ENCODE results near the gene GTF3C4. TPM values are rescaled to one million over a fixed set of nuclear protein-coding genes. Genes with fewer than 3 reads are reported as not detected.

The GTF3C4 gene, protein sequence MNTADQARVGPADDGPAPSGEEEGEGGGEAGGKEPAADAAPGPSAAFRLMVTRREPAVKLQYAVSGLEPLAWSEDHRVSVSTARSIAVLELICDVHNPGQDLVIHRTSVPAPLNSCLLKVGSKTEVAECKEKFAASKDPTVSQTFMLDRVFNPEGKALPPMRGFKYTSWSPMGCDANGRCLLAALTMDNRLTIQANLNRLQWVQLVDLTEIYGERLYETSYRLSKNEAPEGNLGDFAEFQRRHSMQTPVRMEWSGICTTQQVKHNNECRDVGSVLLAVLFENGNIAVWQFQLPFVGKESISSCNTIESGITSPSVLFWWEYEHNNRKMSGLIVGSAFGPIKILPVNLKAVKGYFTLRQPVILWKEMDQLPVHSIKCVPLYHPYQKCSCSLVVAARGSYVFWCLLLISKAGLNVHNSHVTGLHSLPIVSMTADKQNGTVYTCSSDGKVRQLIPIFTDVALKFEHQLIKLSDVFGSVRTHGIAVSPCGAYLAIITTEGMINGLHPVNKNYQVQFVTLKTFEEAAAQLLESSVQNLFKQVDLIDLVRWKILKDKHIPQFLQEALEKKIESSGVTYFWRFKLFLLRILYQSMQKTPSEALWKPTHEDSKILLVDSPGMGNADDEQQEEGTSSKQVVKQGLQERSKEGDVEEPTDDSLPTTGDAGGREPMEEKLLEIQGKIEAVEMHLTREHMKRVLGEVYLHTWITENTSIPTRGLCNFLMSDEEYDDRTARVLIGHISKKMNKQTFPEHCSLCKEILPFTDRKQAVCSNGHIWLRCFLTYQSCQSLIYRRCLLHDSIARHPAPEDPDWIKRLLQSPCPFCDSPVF
- total RNA-seq (ENCODE audit: insufficient read depth, low replicate concordance), result 10.6 TPM

DNA sequence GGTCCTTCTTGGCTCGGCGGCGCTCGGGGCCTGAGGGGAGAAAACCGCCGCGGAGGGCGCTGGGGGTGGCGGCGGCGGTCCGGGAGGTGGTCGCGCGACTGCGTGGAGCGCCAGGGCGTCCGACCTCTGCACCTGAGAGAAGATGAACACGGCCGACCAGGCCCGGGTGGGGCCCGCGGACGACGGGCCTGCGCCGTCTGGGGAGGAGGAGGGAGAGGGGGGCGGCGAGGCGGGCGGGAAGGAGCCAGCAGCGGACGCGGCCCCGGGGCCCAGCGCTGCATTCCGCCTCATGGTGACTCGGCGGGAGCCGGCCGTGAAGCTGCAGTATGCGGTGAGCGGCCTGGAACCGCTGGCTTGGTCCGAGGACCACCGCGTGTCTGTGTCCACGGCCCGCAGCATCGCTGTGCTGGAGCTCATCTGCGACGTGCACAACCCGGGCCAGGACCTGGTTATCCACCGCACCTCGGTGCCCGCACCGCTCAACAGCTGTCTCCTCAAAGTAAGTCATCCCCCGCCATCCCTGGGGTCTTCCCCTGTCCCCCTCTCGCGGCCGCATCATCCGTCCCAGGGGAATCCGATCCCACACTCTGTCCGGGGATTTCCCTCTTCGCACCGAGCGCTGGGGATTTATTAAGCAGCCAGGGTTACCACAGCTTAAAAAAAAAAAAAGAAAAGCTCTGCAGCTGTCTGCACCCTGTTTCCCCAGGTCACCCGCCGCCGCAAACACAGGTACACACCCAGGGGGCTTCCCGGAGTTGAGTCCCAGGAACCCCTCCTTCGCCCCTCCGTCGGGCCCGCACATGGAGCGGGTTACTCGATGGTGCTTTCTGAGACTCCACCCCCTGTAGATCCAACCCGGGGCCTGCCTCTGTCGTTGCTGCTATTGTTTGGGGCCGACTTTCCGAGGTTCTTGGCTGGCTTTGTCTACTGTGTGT lies at the start of gene GTF3C4:
Gene GTF3C4 (plus strand): TSS at position 8 of the 935 bp plus-strand sequence. CDS start 135 bp downstream, at position 143.
- DNase-seq (ENCODE audit: low spot score), result peak; percentile 21

DNA sequence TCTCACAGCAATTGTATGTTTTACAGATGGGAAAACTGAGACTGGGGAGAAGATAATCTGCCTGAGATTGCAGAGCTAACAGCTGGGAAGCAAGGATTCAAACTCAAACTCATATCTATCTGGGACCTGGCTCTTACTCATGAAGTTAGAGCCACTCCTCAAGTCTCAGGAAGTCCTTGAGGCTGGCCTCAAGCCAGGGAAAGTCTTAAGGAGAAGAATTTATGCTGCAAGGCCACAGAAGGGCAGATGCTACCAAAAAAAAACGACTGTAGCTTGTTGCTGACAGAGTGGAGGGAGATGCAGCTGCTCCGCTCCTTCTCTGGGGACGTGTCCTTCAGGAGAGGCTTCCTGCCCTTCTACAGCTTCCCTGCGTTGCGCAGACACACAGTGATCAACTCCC lies 48.1 kb upstream of the GTF3C4 start:
- DNase-seq (ENCODE audit: low spot score), result peak; percentile 24

DNA sequence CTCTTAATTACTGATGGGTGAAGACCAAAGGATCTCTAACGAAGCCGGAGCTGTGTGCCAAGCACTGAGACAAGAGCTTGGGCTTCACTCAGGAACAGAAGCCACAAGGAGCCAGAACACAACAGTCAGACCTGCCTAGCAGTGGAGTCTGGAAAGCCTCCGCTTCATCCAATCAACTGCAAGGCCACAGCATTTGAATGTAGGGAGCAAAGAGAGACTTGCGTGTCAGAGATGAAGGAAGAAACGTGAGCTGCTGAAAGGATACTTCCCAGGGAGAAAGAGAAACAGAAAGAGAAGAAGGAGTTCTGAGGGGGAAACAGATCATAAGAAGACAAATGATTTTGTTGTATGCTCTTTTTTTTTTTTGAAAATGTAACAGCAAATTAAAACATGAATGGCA lies 44.0 kb upstream of the GTF3C4 start:
- DNase-seq (ENCODE audit: low spot score), result no peak

DNA sequence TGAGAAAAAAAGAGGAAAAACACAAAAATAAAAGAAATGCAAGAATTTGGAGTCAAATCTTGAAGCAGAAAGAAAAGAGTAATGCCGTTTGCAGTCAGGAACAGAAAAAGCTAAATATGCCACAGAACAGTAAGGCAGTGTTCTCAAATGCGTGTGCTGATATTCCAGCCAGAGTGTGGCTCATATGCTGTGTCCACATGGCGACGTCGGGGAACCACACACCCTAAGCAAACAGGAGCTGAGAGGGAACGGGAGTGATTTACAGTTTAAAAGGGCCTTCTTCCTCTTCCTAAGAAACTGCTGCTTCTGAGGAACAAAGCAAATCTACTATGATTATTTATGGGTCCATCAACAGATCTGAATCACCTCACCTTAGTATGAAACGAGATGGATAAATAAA lies 43.2 kb upstream of the GTF3C4 start:
- no peak for DNase-seq (ENCODE audit: low spot score)

DNA sequence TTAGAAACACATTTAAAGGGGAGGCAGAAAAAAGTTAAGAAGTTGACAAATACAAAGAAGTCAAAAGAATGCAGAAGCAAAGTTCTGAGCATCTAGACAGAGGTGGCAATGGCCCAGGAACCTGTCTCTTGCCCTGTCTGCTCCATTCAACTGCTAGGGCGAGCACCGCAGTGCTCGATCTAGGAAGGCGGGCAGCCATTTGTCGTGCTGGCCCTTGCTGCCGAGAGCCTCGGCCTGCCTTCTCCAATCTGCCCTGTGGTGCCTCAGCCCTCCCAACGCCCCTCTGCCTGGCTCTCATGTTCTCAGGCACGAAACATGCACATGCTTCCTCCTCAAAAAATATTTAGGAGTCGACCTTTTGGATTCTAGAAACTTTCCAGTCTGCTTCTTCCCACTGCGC lies 42.7 kb upstream of the GTF3C4 start:
- DNase-seq (ENCODE audit: low spot score), result no peak

DNA sequence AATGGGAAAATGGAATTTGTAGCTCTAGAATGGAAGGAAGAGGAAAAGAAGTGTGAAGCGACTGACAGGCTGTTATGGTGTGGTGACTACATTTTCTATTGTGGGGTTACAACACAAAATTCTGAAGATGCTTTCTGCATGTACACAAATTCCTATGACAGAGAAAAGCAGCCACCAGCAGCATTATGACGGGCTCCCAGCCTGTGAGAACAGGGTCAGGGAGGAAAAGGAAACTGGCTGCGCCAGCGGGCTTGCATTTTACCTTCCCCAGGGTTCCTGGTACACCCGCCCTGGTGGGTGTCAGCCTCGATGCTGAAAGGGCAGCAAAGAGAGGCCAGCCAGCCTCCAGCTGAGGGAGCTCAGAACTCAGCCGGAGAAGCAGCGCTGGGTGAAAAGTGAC lies 41.5 kb upstream of the GTF3C4 start:
- DNase-seq (ENCODE audit: low spot score), result no peak

DNA sequence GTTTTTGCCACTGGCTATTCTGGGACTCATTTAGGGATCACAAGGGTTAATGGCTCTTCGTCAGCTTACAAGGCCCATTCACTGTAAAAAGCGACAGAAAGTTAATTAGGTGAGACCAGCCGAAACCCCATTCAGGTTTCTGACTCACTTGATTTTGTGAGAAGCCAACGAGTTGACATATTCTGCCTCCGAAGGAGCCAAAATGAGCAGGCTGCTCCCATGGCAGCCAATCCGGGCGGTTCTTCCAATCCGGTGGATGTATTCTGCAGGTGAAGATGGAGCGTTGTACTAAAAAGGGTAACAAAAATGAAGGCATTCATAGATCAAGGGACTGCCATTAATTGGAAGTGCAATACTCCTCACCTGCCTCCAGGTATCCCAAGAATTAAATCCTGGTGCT lies 40.1 kb upstream of the GTF3C4 start:
- no peak for DNase-seq (ENCODE audit: low spot score)

DNA sequence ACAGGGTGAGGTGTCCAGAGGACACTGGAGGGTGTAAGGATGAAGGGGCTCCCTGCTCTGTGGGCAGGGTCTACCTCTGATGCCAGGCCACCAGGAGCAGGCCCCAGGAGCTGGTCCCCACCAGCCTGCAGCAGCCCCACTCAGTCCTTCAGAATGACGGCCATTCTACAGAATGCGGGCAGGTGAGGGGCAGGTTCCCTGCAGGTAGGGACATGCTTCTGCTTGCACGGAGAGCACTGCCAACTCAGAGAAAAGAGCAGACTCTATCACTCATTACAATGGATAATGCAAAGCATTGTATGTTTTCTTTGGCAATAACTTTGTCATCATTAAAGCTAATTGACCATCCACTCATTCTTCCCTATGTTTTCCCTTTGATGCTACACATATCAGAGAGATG lies 39.5 kb upstream of the GTF3C4 start:
- DNase-seq (ENCODE audit: low spot score), result no peak

DNA sequence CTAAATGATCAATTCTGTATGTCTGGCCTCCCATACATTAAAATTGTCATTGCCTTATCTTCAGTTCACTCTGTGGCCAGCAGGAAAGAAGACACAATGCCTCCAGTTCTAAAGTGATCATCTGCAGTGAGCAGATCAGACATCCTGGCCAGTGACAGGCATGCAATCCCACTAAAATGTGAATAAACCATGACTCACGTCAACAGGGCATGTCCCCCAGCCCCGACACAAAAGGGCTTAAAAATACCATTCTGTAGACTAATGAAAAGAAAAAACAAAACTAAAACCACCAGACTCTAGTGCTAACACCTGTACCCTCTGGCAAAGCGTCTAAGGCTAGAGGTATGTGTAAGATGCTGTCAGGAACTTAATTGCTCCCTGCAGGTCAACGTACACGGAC lies 39.0 kb upstream of the GTF3C4 start:
- DNase-seq (ENCODE audit: low spot score), result no peak

DNA sequence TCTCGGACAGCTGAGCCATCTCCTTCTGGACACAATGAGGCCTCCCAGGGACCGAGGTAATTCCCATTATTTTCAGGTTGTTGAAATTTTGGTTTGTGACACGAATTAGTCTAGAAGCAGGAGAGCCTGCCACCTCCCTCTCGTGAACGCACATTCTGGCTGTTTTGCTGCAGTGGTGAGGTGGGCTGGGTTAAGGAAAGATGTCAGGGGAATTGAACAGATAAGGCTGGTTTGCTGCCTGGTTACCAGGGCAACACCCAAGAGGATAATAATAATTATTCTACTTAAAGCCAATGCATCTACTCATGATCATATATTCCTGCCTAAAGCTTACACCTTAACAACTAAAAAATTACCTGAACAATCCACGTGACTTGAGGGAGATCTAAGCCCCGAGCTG lies 38.6 kb upstream of the GTF3C4 start:
- DNase-seq (ENCODE audit: low spot score), result peak; percentile 9

DNA sequence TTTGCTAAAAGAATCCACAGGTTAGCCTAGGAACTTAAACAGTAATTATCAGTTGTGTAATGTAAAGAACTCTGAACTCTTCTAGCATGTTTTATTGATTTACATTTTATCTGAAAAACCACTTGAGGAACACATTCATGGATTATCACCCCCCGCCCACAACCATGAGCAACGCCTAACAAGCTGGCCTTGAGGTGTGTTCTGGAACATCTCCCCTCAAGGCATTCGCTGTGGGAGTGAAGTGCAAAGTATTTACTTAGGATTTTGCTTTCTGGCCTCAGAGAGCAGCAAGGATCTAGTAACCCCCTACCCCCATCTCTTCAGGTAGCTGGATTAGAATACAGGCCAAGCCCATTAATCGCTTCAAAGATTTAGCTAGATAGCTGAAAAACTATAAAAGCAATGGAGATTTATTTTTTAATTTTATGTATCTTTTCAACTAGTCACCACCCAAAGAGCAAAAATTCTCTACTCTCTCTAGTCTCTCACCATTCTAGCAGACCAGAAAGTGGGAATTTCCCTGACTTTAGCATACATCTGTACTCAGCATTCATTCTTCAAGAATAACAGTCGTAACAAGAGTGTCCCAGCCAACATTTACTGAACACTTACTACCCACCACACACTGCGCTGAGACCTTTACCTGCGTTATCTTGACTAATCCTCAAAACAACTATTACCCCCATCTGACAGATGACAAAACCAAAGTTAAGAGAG lies 37.7 kb upstream of the GTF3C4 start:
- no peak for DNase-seq (ENCODE audit: low spot score)

DNA sequence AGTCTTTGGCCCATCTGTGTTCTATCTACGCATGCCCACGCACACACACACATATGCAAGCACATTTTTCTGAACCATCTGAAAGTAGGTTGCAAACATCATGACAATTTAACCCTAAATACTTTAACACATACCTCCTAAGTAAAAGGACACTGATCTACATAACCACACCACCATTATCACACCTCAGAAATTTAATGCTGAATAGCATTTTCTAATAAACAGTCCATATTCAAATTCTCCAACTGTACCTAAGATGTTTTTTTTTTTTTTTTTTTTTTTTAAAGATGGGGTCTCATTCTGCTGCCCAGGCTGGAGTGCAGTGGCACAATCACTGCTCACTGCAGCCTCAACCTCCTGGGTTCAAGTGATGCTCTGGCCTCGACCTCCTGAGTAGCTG lies 35.9 kb upstream of the GTF3C4 start:
- no peak for DNase-seq (ENCODE audit: low spot score)

DNA sequence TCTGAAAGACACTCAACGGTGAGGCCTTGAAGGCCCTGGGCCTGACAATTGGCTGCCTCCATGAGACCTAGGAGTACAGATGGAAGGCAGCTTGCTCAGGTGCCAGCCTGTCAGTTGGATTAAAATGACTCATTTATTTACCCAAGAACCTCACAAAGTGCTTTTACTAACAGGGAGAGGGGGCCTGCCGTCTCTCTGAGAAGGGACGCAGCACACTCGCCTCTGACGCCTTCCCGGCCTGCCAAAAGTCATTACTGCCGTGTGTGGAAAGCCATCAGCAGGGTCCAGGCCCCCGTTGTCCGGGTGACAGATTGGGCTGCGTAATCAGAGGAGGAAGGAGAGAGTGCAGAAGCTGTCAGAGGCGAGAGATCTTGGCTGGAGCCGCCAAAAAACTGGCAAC lies 32.9 kb upstream of the GTF3C4 start:
- DNase-seq (ENCODE audit: low spot score), result no peak

DNA sequence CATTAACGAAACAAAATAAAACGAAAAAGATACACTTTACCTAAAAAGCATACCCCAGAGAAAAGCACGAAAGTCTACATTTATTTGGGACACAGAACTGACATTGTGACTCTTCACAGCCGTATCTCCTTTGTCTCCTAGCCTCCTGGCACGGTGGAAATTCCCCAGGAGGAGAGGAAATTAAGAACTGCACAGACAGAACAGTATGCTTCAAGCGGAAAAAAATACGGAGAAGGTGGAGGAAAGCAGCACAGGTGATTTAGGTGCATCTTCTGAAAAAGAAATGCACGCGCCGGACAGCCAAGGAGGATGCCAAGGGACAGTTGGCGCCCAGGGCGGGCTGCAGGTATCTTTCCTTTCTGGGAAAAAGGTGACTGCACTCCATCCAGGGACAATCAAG lies 32.5 kb upstream of the GTF3C4 start:
- no peak for DNase-seq (ENCODE audit: low spot score)

DNA sequence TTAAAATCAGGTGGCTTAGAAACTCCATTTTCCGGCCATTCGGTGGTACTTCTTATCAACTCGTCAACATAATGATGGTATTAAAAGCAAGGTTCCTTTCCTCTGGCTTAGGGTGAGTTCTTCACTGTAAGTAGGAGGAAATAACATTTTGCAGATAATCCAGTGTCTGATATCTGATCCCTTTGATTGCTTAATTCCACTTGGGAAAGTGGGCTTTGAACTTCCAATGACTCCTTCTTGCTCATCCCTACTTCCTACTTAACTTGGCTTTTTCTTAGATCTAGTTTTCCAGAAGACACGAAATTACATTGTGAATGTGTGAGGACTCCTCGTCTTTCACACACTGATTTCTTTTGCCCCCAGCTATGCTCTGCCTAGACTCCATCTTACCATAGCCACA lies 32.0 kb upstream of the GTF3C4 start:
- no peak for DNase-seq (ENCODE audit: low spot score)

DNA sequence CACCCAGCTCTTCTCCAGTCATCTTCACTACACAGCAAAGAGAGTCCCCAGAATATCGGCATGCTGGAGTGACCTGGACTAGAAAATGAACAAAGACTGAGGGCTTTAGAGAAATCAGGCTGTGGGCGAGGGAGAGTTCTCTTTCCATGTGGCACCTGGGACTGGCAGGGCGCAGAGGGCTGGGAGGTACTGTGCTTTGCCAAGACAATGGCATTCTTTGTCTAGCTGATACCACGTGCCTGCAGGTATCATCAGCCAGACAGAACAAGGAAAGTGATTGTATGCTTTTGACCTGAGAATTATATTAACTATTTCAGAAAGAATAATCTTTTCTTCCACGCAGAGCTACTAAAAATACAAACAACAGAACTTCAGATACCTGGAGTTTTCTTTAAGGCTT lies 30.9 kb upstream of the GTF3C4 start:
- no peak for DNase-seq (ENCODE audit: low spot score)

DNA sequence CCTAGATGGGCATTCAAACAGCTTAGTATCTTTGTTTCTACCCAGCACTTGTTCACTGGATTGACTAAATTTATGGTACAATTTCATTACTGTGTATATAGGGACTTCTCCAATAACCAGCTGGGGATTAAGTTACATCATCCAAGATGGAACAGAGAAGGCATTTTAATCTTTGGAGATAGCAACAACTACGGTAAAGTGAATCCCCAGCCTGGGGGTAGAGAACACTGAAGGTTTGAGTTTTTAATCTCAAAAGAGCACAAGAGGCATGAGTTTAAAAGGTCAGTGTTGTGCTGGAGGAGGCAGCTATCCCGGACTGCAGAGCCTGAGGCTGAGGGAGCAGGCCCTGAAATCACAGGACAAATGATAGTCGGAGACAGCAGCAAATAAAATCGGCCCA lies 29.0 kb upstream of the GTF3C4 start:
- DNase-seq (ENCODE audit: low spot score), result no peak

DNA sequence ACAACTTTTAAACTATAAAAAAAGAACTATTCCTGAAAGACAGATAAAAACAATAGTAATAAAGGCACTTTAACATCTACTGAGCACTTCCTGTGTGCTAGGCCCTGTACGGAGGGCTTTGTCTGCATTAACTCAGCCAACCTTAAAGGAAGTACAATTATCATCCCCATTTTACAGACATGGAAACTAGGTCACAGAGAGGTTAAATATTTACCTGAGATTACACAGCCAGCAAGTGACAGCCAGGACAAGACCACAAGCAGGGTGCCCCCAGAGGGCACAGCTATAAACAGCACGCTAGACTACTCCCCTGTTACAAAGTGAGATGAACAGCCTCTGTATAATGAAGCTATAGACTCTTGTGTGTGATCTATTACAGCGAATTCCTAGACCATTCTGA lies 26.0 kb upstream of the GTF3C4 start:
- DNase-seq (ENCODE audit: low spot score), result no peak

DNA sequence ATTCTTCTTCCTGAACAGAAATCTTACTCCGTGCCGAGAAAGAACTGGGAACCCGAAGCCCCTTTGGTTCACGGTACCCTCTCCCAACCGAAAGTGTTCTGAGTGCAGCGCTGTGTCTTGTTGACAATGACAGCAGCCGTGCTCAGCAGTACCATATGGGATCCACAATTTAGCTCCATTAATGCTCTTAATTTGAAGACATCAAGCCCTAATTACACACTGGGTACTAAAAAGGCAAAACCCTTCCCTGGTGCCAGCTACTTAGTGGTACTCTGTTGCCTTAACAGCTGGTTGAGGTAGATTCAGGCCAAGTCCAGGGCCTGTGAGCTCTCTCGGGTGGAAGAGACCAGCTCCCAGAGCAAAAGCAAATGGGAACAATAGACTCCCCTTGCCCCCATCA lies 25.0 kb upstream of the GTF3C4 start:
- DNase-seq (ENCODE audit: low spot score), result no peak

DNA sequence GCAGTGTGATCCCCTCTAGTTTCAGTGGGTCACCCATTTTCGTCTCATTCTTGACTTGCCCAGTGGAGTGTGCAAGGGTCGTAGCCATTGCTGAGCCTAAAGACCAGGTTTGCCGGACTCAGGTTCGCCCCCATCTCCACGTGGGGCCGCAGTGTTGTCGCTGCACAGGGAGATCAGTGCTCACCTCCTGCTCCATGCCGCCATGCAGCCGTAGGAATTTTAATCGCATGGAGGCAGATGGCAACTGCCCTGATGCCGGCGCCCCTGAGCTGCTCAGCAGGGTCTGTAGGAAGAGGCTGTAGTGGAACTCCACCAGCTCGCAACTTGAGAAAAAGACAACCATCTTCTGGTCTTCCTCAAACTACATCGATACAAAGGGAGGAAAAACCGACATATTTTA lies 24.6 kb upstream of the GTF3C4 start:
- no peak for DNase-seq (ENCODE audit: low spot score)

DNA sequence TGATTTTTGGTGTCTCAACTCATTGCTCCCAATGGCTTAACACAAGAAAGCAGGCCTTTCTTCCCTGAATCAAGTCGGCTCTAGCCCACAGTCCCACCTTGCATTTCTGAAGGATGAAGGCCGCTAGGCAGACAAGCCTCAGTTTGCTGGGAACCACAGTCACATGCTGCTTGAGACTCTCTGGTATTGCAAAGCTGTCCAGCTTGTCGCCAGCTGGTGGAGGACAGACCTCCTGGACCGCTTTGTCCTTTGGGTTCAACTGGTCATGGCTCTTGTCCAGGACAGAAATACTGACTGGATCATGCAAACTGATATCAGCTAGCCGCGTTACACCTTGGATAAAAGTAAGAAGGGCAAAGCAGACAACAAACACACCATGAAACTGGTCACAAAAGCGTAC lies 23.5 kb upstream of the GTF3C4 start:
- DNase-seq (ENCODE audit: low spot score), result no peak
